Non-pigmented ciliary epithelial cell (primary cell): ENCODE measurements around the gene SYNJ2.

Experiments used
- DNase-seq: peaks from one replicate; pipeline ENCODE4 v3.0.0-alpha.2; 2010; ENCODE audit warnings: low read depth

SYNJ2 gene

DNA sequence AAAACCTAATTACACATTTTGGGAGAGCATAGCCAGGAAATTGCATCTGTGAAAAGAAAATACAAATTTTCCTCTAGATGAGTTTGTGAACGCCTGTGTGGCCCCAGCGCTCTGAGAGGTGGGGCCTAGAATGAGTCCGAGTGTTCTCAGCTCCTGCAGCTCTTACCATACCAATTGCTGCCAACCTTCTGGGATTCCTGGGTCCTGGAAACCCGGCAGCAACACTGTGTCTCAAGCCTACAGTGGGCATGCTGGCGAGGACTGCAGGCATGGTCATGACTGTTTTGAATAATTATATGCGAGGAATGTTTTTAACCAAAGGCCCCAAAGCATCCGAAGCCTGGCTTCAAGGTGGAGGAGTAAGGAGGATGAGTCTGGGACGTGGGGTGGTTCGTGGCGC, 96.0 kb downstream of the SYNJ2 start:
- DNase-seq: no peak

DNA sequence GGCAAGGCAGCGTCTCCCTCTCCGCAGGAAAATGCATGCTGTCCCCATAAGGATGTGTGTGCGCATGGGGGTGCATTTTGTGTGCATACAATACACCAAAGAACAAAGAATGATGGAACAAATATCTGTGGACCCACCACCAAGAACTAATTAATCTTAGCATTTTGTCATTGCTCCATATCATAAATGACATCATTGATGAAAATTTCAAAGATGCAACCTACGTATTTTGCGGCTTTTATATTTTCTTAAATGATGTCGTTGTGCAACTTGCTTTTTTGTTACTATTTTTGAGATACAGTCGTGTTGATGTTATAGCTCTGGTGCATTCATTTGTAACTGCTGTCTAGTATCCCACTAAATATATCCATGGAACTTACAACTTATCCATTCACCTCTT, 96.7 kb downstream of the SYNJ2 start:
- no peak for DNase-seq

DNA sequence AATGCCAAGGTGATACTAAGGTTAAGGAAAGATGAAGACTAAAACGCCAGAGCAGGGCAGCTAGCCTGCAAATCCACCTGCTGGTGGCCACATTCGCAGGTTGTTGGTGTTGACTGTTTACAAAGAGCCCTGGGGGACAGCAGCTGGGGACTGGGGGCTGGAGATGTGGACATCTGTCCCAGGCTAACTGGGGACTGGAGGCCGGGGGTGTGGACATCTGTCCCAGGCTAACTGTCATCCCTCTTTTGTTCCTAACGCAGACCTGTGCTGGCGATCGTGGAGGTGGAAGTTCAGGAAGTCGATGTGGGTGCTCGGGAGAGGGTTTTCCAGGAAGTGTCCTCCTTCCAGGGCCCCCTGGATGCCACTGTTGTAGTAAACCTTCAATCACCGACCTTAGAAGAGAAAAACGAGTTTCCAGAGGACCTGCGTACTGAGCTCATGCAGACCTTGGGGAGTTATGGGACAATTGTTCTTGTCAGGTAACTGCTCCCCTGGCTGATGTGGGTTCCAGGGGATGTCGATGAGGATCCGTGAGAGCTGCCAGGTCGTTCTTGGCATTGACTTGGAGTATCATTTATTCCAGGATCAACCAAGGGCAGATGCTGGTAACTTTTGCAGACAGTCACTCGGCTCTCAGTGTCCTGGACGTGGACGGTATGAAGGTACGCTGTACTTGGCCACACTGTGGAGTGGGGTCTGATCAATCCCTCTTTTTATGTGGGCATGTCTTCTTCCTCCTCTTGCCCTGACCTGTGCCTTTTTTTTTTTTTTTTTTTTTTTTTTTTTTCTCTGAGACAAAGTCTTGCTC, 99.4 kb downstream of the SYNJ2 start:
- no peak for DNase-seq

DNA sequence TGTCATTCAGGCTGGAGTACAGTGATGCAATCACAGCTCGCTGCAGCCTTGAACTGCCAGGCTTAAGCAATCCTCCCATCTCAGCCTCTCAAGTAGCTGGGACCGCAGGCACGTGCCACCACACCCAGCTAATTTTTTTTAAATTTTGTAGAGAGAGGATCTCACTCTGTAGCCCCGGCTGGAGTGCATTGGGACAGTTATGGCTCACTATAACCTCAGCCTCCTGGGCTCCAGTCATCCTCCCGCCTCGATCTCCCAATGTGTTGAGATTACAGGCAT, 99.9 kb downstream of the SYNJ2 start:
- no peak for DNase-seq

DNA sequence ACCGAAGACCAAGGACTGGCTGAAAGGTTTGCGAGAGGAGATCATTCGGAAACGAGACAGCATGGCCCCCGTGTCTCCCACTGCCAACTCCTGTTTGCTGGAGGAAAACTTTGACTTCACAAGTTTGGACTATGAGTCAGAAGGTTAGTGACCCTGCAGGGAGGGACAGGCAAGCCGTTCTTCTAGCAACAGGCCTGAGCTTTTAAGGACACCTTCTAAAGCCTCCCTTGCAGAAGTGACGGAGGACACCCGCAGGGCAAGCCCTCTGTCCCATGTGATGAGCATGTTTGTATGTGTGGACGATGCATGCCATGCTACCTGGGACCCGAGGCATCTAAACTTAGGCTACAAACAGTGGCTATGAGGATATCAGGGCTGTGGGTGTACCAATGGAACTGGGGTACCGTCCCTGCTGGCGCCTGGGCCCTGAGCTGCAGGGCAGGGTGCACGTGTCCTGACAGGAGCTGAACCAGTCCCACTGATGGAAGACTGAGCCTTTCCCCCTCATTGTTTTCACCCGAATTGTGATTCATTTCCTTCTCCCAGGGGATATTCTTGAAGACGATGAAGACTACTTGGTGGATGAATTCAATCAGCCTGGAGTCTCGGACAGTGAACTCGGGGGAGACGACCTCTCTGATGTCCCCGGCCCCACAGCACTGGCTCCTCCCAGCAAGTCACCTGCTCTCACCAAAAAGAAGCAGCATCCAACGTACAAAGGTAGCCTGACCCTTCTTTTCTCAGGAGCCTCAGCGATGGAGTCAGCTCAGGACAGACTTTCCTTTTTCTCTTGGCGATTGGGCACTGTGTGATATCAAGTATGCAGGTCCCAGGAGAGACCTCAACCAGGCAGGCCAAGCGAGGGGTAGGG, 102.0 kb downstream of the SYNJ2 start:
- no peak for DNase-seq

DNA sequence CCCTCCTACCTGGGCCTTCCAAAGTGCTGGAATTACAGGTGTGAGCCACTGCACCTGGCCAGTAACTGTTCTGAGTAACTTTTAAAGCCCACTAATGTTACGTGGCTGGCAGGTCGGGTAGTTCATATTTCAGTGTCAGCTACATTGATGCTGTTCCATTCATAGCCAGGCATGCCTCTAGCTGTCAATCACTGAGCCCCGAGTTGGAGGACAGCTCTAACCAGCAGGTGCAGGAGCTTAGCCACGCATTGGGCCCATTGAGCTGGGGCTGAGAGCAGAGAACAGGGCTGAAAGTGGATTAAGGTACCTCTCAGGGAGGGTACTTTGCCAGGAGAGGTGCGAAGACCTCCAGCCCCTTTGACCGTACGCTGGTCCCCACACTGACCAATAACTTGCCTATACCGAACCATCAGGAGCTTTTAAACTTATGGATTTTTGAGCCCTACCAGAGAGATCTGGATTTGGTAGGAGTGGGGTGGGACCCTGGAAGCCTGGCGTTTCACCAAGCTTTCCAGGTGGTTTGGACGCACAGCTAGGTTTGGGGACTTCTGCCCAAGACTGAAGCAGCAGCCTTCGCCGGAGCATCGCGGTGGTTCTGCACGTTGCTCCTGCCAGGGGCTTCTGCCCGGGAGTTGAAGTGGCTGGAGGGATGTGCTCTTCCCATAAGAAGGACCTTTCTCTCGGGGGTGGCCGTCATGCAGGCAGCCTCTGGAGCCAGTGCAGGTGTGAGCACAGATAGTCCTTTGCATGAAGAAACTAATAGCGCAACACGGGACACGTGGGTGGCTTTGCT, 103.8 kb downstream of the SYNJ2 start:
- DNase-seq: no peak

DNA sequence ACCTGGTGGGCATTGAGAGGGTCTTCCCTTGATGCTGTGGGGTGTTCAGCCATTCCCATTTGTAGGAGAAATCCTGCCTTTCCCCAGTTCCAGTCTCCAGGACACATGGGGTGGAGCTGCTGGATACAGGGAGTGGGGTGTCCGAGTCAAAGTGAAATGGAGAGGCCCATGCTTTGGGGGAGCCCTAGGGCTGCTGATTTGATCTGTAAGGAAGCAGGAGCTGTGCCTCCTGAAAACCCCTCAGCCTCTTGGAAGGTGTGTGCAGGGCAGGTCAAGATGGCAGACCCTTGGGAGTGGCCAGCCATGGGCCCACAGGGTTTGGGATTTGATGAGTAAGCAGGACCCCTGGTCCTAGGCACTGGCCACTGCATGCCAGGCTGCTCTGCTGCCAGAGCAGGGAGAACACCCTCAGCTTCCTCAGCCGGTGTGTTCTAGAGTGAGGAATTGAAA, 104.4 kb downstream of the SYNJ2 start:
- no peak for DNase-seq

DNA sequence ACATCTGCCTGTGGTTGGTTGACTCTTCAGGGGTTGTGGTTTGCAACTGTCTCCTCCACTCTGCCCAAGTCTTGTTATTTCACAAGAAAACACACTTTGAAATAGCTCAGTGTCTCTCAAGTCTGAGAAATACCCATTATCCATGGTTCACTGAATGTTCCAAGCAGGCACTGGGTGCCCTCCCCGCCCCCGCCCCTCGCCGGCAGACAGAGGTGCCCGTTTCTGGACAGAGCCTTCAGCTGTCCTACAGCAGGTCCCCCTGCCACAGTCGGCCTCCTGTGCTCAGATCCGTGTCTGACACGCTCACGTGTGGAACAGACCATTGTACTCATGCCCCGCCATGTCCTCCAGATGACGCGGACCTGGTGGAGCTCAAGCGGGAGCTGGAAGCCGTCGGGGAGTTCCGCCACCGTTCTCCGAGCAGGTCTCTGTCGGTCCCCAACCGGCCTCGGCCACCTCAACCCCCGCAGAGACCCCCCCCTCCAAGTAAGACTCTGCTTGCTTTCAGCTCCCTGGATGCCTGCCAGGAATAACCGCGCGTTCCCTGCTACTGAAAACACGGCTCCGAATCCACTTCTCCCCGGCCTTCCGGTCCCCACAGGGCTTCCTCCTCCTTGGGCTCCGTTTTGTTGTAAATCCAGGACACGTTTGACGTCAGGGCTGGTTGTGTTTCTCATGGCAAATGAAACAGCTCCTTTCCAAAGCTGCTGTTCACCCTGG, 105.0 kb downstream of the SYNJ2 start:
- peak; percentile 66 for DNase-seq

DNA sequence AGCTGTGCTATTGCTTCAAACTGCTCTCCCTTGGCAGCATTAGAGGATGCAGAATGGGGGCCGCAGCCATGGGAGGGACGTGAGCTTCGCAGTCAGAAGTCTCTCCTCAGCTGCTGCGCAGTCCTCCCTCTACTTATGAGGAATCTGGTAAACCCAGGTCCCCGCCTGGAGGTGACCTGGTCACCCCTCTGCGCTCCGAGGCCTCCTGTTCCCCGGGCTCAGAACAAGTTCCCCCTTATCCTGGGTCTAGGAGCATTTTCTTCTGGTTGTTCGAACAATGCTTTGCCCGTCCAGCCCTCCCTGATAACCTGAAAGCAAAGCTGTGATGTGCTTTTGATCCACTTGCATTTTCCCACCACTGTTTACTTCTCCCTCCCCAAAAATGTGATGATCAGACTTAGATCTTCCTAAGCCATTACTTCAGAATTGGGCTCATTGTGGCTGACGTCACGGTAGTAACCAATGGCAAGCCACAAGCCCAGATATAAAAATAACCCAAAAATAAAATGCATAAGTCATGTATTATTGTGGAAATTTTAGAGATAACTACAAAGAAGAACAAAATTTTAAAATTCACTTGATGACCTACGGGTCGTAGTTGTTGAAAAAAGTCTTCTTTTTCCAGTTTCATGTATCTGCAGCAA, 105.7 kb downstream of the SYNJ2 start:
- DNase-seq: no peak

DNA sequence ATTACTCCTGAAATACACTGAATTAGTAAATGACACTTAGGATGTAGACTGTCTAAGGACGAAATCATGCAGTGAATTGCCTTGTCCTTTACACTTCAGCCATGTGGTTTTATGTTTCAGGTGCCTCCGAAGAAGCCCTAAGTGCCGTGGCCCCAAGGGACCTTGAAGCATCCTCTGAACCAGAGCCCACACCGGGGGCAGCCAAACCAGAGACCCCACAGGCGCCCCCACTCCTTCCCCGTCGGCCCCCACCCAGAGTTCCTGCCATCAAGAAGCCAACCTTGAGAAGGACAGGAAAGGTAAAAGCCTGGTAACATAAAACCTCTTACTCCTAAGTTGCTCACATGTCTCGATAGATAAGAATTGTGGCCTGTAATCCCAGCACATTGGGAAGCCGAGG, 111.1 kb downstream of the SYNJ2 start:
- DNase-seq: no peak

DNA sequence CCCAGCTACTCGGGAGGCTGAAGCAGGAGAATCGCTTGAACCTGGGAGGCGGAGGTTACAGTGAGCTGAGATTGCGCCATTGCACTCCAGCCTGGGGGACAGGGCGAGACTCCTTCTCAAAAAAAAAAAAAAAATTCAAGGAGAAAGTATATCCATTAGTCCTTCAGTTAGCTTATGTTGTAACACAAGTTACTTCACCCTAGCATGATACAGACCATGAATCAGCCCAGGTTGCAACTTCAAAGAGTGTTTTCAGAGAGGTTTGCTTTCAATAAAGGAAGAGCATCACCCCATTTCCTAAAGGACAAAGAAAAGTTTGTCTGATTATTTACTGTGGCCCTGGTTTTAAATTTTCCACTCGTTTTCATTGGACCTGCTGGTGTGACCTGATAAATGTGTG, 113.4 kb downstream of the SYNJ2 start:
- no peak for DNase-seq

DNA sequence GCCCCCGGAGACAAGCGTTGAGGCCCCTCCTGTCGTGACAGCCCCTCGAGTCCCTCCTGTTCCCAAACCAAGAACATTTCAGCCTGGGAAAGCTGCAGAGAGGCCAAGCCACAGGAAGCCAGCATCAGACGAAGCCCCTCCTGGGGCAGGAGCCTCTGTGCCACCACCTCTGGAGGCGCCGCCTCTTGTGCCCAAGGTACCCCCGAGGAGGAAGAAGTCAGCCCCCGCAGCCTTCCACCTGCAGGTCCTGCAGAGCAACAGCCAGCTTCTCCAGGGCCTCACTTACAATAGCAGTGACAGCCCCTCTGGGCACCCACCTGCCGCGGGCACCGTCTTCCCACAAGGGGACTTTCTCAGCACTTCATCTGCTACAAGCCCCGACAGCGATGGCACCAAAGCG, 114.0 kb downstream of the SYNJ2 start:
- DNase-seq: no peak

DNA sequence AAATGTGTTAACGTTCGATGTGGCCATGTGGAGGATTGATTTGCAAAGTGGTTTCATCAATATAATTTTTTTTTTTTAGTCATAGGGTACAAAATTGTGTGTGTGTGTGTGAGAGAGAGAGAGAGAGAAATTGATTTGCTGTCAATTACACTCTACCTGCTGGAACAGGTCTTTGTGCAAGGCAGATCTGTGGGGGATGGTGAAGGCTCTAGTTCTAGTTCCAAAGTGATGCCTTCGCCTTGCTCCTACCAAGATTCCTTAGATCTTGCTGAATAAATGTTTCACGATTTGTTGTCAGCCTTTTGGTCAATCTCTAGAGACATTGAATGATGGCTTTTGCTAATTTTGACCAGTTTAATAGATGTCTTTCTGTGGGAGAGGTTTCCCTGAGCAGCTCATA, 121.6 kb downstream of the SYNJ2 start:
- DNase-seq: no peak

DNA sequence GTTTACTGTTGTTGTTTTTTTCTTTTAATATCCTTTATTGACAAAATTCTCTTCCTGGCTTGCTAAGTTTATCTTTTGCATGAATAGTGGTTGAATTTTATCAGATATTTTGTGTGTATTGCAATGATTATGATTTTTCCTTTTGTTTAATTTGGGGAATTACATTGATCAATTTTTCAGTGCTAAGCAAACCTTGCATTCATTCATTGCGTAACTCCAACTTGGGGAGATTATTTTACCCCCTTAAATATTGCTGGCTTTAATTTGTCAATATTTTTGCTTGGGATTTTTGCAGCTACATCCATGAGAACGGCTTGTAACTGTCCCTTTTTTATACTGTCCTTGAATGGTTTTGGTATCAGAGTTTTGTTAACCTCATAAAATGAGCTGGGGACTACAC, 123.0 kb downstream of the SYNJ2 start:
- no peak for DNase-seq

DNA sequence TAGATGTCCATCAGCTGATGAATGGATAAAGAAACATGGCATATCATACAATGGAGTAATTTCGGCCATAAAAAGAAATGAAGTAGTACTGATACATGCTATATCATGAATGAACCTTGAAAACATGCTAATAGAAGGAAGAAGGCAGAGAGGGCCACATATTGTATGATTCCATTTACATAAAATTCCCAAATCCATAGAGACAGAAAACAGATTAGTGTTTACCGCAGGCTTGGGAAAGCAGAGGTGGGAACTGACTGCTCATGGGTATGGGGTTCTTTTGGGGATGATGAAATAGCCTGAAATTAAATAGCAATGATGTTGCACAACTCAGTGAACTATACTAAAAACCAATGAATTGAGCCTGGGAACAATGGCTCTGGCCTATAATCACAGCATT, 128.1 kb downstream of the SYNJ2 start:
- DNase-seq: no peak

DNA sequence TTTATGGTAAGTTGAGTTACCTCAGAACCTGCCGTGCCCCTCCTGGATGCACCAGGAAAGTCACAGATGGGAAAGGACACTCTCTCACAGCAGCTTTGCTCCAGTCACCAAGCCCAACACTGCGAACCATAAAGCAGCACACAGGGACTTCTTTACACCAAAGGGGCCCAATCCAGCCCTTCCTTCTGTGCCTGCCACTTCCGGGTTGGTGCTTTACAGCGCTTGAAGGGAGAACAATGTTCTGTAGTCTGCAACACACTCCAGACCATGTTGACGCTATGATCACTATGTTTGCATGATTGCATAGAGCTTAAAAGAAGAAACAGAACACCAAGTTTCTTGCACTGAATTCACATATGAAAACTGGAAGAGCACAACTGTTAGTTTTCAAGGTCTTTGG, 129.3 kb downstream of the SYNJ2 start:
- no peak for DNase-seq

DNA sequence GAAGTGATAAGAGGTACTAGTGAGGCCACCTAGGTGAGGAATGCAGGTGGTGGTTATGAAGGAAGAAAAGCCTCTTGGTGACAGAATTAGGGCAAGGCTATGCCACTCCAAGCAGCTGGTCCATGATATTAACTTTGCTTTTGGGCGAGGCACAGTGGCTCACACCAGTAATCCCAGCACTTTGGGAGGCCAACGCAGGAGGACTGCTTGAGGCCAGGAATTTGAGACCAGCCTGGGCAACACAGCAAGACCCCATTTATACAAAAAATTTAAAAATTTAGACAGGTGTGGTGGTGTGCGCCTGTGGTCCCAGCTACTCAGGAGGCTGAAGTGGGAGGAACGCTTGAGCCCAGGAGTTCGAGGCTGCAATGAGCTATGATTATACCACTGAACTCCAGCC, 130.3 kb downstream of the SYNJ2 start:
- no peak for DNase-seq

DNA sequence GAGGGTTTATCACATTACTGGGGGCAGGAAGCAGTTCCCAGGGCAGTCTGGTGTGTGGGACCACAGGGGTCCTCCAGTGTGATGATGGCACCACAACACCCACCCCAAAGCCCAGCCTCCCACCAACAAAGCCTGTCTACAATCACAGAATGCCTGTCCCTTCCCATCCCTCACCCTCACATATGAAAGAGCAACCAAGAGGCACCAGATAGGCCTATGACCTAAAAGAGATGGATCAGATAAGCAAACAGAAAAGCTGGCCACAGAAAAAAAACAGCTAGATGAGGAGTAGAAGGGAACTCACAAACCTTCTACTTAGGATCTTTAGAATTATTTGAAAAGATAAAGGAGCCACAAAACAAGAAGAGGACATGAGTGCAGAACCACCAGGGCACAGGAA, 132.1 kb downstream of the SYNJ2 start:
- no peak for DNase-seq

DNA sequence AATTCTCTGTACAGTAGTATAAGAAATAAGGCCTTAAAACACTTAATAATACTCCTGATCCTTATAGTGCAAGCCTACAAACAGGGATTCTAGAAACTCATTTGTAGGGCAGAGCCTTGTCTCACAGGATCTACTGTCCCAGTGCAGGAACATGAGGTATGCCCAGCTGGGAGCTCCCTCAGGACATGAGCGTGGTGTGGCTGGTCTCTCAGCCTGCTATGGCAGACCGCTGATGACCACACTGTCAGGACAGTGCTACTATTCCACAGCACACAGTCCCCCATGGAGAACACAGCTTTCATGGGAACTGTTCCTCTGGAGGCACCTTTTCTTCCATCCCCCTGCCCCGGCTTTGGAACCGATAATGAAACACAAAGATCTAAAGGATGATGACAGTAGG, 133.4 kb downstream of the SYNJ2 start:
- DNase-seq: no peak

DNA sequence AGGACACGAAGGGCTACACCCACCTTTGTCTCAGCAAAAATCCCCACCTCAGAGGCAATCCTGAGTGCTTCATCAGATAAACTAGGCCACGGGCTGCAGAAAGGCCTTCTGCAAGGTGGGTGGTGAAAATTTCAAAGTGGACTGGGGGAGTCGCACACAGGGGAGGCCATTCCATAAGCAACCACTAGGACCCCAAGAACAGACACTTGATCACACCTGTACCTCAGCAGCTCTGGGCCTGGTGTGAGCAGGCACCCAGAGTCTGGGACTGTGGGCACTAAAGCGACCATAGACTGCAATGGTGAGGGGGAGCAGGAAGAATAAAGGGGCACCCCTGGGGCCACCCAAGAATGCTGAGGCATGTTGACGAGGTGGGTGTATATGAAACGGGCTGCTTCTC, 133.8 kb downstream of the SYNJ2 start:
- no peak for DNase-seq

DNA sequence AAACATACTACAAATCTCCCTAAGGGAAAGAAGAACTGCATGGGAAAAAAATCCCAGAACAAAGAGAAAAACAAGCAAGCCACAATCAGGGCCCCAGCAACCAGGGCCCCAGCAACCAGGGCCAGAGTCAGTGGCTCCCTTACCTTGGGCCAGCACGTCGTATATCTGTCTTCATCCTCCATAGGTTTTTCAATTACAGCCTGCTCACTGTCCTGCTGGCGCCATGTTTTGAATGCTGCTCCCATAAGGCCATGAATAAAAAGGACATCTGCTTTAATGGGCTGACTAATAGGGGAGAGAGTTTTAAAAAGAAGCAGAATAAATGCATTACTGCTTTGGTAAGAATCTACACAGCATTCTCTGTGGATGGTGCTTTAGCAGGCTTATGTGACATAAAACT, 137.2 kb downstream of the SYNJ2 start:
- no peak for DNase-seq

DNA sequence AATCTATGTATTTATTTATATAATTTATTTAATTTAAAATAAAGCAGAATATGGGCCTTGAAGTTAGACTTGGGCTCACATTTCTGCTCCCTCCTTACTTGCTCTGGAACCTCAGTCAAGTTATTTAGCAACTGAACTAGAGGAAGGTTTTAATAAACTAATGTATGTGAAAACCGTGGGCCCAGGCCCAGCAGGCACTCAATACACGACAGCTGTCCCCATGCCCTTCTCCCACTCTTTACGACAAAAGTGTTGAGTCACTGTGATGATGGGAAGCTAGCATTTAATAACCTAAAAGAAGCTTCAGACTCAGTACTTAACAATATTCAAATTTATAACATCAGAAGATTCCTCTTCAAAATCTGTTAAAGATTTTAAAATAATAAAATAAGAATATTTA, 139.7 kb downstream of the SYNJ2 start:
- no peak for DNase-seq
